ACC112 (cell line): Measurements from ENCODE around the gene RPP14.

Experiments
- H2AFZ ChIP-seq: fragments of 200-600 bp; sonication (generic); one replicate; pipeline ENCODE4 v1.6.0; 2017; ENCODE audit warnings: antibody characterized with exemption, low read length; ENCODE audit not compliant: unreplicated experiment
- H3K27ac ChIP-seq: fragments of 200-600 bp; sonication (generic); 2 replicates; pipeline ENCODE4 v1.5.1; 2014; ENCODE audit warnings: low read depth, mild to moderate bottlenecking, antibody characterized with exemption, low read length, moderate library complexity
- H3K27me3 ChIP-seq: fragments of 200-600 bp; sonication (generic); 2 replicates; pipeline ENCODE4 v1.6.1; 2014; ENCODE audit warnings: mild to moderate bottlenecking, antibody characterized with exemption, low read length, moderate library complexity, mixed read lengths; ENCODE audit not compliant: insufficient read depth
- H3K36me3 ChIP-seq: fragments of 200-600 bp; sonication (generic); 2 replicates; pipeline ENCODE4 v1.6.1; 2016; ENCODE audit warnings: mild to moderate bottlenecking, antibody characterized with exemption, low read length, moderate library complexity, mixed read lengths; ENCODE audit not compliant: insufficient read depth
- H3K4me1 ChIP-seq: fragments of 200-600 bp; sonication (generic); one replicate; pipeline ENCODE4 v1.6.1; 2016; ENCODE audit warnings: low read length, mixed read lengths; ENCODE audit not compliant: insufficient read depth, unreplicated experiment, control insufficient read depth
- H3K4me3 ChIP-seq: fragments of 200-600 bp; sonication (generic); 2 replicates; pipeline ENCODE4 v1.5.1; 2014; ENCODE audit warnings: mild to moderate bottlenecking, low read depth, low read length
- H3K79me2 ChIP-seq: fragments of 200-600 bp; sonication (generic); one replicate; pipeline ENCODE4 v1.6.0; 2016; ENCODE audit warnings: low read length; ENCODE audit not compliant: control insufficient read depth, unreplicated experiment, insufficient read depth

Gene RPP14

DNA sequence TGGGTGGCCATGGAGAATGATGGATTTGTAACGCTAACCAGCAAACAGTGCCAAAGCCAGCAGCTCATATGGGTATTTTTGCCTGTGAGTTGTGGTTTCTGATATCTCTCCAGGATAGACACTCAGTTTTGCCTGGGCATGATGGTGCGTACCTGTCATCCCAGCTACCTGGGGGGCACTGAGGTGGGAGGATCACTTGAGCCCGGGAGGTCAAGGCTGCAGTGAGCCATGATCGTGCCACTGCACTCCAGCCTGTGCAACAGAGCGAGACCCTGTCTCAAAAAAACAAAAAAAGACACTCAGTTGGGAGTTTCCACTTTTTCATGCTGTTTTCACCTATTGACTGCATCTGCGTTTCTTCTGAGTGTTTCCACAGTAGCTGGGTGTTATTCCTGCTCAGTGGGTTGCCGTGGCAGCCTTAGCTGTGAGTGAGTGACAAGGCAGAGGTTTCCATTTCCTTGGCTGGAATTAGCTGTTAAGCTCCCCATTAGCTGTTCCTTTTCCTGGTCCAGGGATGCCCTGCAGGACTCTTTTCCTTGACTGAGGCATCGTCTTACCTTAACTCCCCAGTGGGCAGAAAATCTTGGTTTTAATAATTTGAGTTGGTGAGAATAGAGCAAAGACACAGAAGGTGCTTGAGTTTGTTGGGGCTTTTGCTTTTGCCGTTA is 14.2 kb upstream of the RPP14 start:
- no peak overlapping the region for H2AFZ ChIP-seq
- no peaks in the 10 kb centered on the region for H3K79me2 ChIP-seq
- no peaks in the 10 kb centered on the region for H3K27me3 ChIP-seq
- no peak overlapping the region for H3K4me3 ChIP-seq
- no peak overlapping the region for H3K27ac ChIP-seq
- no peaks in the 10 kb centered on the region for H3K36me3 ChIP-seq
- H3K4me1 ChIP-seq, result no peaks in the 10 kb centered on the region

DNA sequence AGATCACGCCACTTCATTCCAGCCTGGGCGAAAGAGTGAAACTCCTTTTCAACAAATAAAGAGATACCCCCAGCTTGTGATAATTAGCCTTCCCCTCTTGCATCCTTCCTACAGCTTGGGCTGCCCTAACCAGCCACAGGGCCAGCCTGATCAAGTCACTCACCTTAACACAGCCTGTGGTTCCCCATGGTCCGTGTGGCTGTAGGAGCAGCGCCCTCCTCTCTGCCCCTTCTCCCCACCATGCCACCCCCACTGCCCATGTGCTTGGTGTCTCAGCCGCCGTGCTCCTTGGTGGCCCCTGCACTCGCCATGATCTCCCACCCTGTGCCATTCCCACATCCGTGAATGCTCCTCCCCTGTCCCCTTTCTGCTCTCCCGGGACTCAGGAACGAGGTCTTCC is 13.2 kb upstream of the RPP14 start:
- Histone ChIP-seq H3K27ac (no peak overlapping the region), H3K79me2 (no peaks in the 10 kb centered on the region), H2AFZ (no peak overlapping the region), H3K4me3 (no peak overlapping the region), H3K4me1 (no peaks in the 10 kb centered on the region), H3K36me3 (no peaks in the 10 kb centered on the region), H3K27me3 (peaks cover 1% of the 10 kb centered on the region; the same call in 1 of the 2 replicates)

DNA sequence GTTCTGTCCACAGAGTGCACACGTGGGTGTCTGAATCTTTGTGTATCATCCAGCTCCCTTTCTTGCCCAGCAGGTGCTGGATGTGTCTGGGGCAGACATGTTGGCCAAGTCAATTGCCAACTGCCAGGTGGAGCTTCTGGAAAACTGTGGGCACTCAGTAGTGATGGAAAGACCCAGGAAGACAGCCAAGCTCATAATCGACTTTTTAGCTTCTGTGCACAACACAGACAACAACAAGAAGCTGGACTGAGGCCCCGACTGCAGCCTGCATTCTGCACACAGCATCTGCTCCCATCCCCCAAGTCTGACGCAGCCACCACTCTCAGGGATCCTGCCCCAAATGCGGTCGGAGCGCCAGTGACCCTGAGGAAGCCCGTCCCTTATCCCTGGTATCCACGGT is 12.5 kb upstream of the RPP14 start:
- H3K4me3 ChIP-seq, result no peak overlapping the region
- no peaks in the 10 kb centered on the region for H3K36me3 ChIP-seq
- H2AFZ ChIP-seq, result no peak overlapping the region
- no peak overlapping the region for H3K27ac ChIP-seq
- no peaks in the 10 kb centered on the region for H3K79me2 ChIP-seq
- H3K27me3 ChIP-seq, result peaks cover 4% of the 10 kb centered on the region; the same call in 1 of the 2 replicates
- H3K4me1 ChIP-seq, result no peaks in the 10 kb centered on the region

DNA sequence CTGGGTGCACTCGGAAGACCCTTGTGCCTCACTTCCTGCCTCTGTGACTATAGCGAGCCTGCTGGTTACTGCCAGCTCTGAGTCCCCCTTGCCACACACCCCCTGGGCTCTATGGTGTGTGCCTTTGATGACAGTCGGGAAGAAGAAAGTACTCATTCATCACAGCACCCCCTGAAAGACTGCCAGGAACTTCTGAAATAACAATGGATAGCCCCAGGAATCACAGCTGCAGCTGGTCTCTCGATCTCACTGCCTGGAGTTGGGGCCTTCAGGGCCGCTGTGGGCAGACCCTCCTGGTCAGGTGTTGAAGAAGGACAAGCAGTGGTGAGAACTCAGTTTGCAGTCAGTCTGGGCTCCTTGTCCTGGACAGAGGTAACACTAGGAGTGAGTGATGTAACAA is 9.8 kb upstream of the RPP14 start:
- Histone ChIP-seq H3K4me1 (no peaks in the 10 kb centered on the region), H3K4me3 (no peak overlapping the region), H3K27ac (no peak overlapping the region), H3K79me2 (no peaks in the 10 kb centered on the region), H2AFZ (no peak overlapping the region), H3K27me3 (peaks cover 19% of the 10 kb centered on the region), H3K36me3 (no peaks in the 10 kb centered on the region)

GRCh38 chr3:58296843-58297242 is 9.2 kb upstream of the RPP14 start:
- H3K27ac ChIP-seq, result no peak overlapping the region
- peaks cover 25% of the 10 kb centered on the region for H3K27me3 ChIP-seq
- no peak overlapping the region for H2AFZ ChIP-seq
- H3K4me1 ChIP-seq, result no peaks in the 10 kb centered on the region
- no peak overlapping the region for H3K4me3 ChIP-seq
- H3K36me3 ChIP-seq, result no peaks in the 10 kb centered on the region
- H3K79me2 ChIP-seq, result no peaks in the 10 kb centered on the region

DNA sequence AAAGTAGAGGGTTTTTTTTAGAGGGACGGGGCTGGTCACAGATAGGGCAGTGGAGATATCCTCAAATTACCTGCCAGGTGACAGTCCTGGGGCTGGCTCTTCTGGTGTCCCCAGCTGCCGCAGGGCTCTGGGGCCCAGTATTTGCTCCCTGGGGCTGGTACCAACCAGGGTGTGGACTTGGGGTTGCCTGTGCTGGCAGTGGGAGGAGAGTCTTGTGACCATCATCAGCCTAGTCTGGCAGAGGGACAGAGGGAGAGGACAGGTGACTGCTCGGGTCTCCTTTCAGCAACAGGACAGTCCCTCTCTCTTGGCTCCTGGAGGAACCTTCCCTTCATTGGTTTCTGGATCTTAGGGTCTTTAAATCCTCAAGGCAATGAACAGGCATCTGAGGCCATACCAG is 7.9 kb upstream of the RPP14 start:
- H3K4me3 ChIP-seq, result no peak overlapping the region
- H3K36me3 ChIP-seq, result no peaks in the 10 kb centered on the region
- no peak overlapping the region for H3K27ac ChIP-seq
- H3K79me2 ChIP-seq, result no peaks in the 10 kb centered on the region
- peaks cover 32% of the 10 kb centered on the region for H3K27me3 ChIP-seq
- H2AFZ ChIP-seq, result no peak overlapping the region
- no peaks in the 10 kb centered on the region for H3K4me1 ChIP-seq

- no peak overlapping the region for H3K27ac ChIP-seq
- H3K4me1 ChIP-seq, result no peaks in the 10 kb centered on the region
- H2AFZ ChIP-seq, result no peak overlapping the region
- no peaks in the 10 kb centered on the region for H3K36me3 ChIP-seq
- peaks cover 32% of the 10 kb centered on the region for H3K27me3 ChIP-seq
- H3K4me3 ChIP-seq, result no peak overlapping the region
- no peaks in the 10 kb centered on the region for H3K79me2 ChIP-seq
These were observed 7.0 kb upstream of the RPP14 start for GRCh38 chr3:58299075-58299474.

- no peaks in the 10 kb centered on the region for H3K4me1 ChIP-seq
- no peak overlapping the region for H2AFZ ChIP-seq
- no peak overlapping the region for H3K27ac ChIP-seq
- no peaks in the 10 kb centered on the region for H3K79me2 ChIP-seq
- H3K4me3 ChIP-seq, result no peak overlapping the region
- H3K27me3 ChIP-seq, result peaks cover 32% of the 10 kb centered on the region
- H3K36me3 ChIP-seq, result no peaks in the 10 kb centered on the region
These were observed 6.1 kb upstream of the RPP14 start for GRCh38 chr3:58299839-58300516.

GRCh38 chr3:58307639-58308215 is 1.7 kb downstream of the RPP14 start:
- H3K79me2 ChIP-seq, result peaks cover 49% of the 10 kb centered on the region
- H3K4me3 ChIP-seq, result peak overlapping the region; percentile 93
- H3K36me3 ChIP-seq, result peaks cover 21% of the 10 kb centered on the region
- no peaks in the 10 kb centered on the region for H3K27me3 ChIP-seq
- peaks cover 19% of the 10 kb centered on the region for H3K4me1 ChIP-seq
- H2AFZ ChIP-seq, result no peak overlapping the region
- H3K27ac ChIP-seq, result peak overlapping the region; percentile 98

- H3K27ac ChIP-seq, result no peak overlapping the region
- peaks cover 19% of the 10 kb centered on the region for H3K4me1 ChIP-seq
- H3K36me3 ChIP-seq, result peaks cover 21% of the 10 kb centered on the region
- H3K4me3 ChIP-seq, result peak overlapping the region; percentile 46; the same call in 1 of the 2 replicates
- peaks cover 49% of the 10 kb centered on the region for H3K79me2 ChIP-seq
- H3K27me3 ChIP-seq, result no peaks in the 10 kb centered on the region
- H2AFZ ChIP-seq, result no peak overlapping the region
These were observed 2.7 kb downstream of the RPP14 start for GRCh38 chr3:58308728-58309127.

GRCh38 chr3:58317811-58318210 is 11.8 kb downstream of the RPP14 start:
- Histone ChIP-seq H3K4me3 (no peak overlapping the region), H3K27me3 (no peaks in the 10 kb centered on the region), H3K79me2 (peaks cover 3% of the 10 kb centered on the region), H3K36me3 (peaks cover 13% of the 10 kb centered on the region), H2AFZ (no peak overlapping the region), H3K4me1 (peaks cover 3% of the 10 kb centered on the region), H3K27ac (no peak overlapping the region)
